Measurements from ENCODE around the gene GLCE.

Gene GLCE

DNA sequence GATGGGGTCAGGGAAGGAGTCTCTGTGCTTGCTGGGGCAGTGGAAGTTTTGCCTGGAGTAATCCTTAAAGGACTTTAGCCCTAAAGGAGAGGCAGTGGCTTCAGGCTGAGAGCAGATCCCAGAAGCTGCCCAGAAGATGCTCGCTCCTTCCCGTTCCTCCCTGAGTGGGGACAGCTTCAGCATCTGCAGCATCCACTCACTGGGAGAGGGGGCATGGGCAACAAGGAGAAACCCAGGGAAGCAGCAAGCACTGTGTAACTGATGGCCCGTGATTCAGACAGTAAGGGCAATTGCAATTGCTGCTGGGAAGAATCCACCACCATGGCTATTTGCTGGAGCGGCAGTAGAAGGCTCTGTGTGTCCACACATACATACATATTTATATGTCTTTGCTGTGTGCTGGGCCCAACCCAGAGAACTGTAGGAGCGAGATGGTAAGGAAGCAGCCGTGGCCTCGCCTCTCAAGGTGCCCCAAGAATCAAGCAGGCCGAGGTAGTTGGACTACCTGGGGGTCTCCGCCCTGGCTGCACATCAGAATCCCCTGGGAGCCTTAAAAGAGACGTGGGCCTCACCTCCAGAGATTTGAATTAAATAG, 132.5 kb downstream of the GLCE start:
- TF ChIP-seq TOX (CRISPR knock-in tag; IDR thresholded peaks at IDR 0.05; ENCODE audit: borderline replicate concordance) (no peak), SNAI2 (CRISPR knock-in tag; IDR thresholded peaks at IDR 0.05) (no peak), ZNF8 (CRISPR knock-in tag; IDR thresholded peaks at IDR 0.05) (no peak), ZFP3 (CRISPR knock-in tag; IDR thresholded peaks at IDR 0.05) (no peak), BACH2 (CRISPR knock-in tag; IDR thresholded peaks at IDR 0.05; ENCODE audit: borderline replicate concordance) (no peak), GLIS3 (CRISPR knock-in tag; IDR thresholded peaks at IDR 0.05) (no peak), ARNTL (CRISPR knock-in tag; IDR thresholded peaks at IDR 0.05; ENCODE audit: borderline replicate concordance, low read depth) (no peak), ZNF70 (CRISPR knock-in tag; IDR thresholded peaks at IDR 0.05) (no peak), PPARA (CRISPR knock-in tag; IDR thresholded peaks at IDR 0.05; ENCODE audit: borderline replicate concordance) (no peak), RARB (CRISPR knock-in tag; IDR thresholded peaks at IDR 0.05) (no peak)
- TF ChIP-seq, protein P1, sequence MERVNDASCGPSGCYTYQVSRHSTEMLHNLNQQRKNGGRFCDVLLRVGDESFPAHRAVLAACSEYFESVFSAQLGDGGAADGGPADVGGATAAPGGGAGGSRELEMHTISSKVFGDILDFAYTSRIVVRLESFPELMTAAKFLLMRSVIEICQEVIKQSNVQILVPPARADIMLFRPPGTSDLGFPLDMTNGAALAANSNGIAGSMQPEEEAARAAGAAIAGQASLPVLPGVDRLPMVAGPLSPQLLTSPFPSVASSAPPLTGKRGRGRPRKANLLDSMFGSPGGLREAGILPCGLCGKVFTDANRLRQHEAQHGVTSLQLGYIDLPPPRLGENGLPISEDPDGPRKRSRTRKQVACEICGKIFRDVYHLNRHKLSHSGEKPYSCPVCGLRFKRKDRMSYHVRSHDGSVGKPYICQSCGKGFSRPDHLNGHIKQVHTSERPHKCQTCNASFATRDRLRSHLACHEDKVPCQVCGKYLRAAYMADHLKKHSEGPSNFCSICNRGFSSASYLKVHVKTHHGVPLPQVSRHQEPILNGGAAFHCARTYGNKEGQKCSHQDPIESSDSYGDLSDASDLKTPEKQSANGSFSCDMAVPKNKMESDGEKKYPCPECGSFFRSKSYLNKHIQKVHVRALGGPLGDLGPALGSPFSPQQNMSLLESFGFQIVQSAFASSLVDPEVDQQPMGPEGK (CRISPR knock-in tag; IDR thresholded peaks at IDR 0.05; ENCODE audit: borderline replicate concordance): no peak
- TF ChIP-seq, protein P2, sequence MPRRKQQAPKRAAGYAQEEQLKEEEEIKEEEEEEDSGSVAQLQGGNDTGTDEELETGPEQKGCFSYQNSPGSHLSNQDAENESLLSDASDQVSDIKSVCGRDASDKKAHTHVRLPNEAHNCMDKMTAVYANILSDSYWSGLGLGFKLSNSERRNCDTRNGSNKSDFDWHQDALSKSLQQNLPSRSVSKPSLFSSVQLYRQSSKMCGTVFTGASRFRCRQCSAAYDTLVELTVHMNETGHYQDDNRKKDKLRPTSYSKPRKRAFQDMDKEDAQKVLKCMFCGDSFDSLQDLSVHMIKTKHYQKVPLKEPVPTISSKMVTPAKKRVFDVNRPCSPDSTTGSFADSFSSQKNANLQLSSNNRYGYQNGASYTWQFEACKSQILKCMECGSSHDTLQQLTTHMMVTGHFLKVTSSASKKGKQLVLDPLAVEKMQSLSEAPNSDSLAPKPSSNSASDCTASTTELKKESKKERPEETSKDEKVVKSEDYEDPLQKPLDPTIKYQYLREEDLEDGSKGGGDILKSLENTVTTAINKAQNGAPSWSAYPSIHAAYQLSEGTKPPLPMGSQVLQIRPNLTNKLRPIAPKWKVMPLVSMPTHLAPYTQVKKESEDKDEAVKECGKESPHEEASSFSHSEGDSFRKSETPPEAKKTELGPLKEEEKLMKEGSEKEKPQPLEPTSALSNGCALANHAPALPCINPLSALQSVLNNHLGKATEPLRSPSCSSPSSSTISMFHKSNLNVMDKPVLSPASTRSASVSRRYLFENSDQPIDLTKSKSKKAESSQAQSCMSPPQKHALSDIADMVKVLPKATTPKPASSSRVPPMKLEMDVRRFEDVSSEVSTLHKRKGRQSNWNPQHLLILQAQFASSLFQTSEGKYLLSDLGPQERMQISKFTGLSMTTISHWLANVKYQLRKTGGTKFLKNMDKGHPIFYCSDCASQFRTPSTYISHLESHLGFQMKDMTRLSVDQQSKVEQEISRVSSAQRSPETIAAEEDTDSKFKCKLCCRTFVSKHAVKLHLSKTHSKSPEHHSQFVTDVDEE (CRISPR knock-in tag; IDR thresholded peaks at IDR 0.05): no peak
- TF ChIP-seq, protein P3, sequence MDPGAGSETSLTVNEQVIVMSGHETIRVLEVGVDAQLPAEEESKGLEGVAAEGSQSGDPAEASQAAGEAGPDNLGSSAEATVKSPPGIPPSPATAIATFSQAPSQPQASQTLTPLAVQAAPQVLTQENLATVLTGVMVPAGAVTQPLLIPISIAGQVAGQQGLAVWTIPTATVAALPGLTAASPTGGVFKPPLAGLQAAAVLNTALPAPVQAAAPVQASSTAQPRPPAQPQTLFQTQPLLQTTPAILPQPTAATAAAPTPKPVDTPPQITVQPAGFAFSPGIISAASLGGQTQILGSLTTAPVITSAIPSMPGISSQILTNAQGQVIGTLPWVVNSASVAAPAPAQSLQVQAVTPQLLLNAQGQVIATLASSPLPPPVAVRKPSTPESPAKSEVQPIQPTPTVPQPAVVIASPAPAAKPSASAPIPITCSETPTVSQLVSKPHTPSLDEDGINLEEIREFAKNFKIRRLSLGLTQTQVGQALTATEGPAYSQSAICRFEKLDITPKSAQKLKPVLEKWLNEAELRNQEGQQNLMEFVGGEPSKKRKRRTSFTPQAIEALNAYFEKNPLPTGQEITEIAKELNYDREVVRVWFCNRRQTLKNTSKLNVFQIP (CRISPR knock-in tag; IDR thresholded peaks at IDR 0.05; ENCODE audit: borderline replicate concordance, low read depth): no peak
- TF ChIP-seq, protein P4, sequence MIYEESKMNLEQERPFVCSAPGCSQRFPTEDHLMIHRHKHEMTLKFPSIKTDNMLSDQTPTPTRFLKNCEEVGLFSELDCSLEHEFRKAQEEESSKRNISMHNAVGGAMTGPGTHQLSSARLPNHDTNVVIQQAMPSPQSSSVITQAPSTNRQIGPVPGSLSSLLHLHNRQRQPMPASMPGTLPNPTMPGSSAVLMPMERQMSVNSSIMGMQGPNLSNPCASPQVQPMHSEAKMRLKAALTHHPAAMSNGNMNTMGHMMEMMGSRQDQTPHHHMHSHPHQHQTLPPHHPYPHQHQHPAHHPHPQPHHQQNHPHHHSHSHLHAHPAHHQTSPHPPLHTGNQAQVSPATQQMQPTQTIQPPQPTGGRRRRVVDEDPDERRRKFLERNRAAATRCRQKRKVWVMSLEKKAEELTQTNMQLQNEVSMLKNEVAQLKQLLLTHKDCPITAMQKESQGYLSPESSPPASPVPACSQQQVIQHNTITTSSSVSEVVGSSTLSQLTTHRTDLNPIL (CRISPR knock-in tag; IDR thresholded peaks at IDR 0.05; ENCODE audit: low read depth): no peak
- no peak for ATAC-seq

DNA sequence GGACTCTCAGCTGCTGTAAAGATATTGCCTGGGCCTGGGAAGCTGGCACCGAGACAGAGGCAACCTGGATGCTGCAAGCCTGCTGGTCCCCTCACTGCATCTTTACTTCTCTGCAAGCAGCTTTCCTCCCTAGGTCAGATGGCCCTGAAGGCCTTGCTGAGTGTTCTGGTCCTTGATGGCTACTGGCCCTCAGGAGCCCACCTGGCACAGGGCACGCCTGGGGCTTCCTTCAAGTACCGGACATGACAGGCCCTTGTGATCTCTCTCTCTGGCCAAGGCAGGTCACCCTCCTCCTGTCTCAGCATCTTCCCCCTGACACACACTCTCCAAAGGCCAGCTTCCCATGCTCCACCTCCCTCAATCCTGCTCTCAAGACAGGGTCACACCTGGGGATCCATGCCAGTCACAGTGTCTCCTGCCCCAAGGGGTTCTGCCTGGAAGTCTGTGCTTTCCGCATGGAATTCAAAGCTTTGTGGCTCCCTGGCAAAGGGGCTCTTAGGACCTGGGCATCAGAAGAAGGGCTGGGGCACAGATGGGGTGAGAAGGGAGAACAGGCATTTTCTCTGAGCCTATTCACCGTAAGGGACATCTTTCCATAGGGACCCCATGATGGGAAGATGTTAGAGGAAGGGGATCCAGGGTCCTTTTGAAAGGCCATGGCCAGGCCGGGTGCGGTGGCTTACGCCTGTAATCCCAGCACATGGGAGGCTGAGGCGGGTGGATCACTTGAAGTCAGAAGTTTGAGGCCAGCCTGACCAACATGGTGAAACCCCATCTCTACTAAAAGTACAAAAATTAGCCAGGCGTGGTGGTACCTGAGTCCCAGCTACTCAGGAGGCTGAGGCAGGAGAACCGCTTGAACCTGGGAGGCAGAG, 133.5 kb downstream of the GLCE start:
- TF ChIP-seq ZFP30 (CRISPR knock-in tag; IDR thresholded peaks at IDR 0.05) (no peak), ISL1 (CRISPR knock-in tag; IDR thresholded peaks at IDR 0.05) (no peak), ZC3H10 (CRISPR knock-in tag; IDR thresholded peaks at IDR 0.05) (no peak), BACH2 (CRISPR knock-in tag; IDR thresholded peaks at IDR 0.05; ENCODE audit: borderline replicate concordance) (no peak), TCF4 (CRISPR knock-in tag; IDR thresholded peaks at IDR 0.05; ENCODE audit: borderline replicate concordance) (no peak), OSR1 (CRISPR knock-in tag; IDR thresholded peaks at IDR 0.05) (no peak), ESRRG (CRISPR knock-in tag; IDR thresholded peaks at IDR 0.05) (no peak), ARNTL (CRISPR knock-in tag; IDR thresholded peaks at IDR 0.05; ENCODE audit: borderline replicate concordance, low read depth) (no peak)
- TF ChIP-seq, protein P3 (CRISPR knock-in tag; IDR thresholded peaks at IDR 0.05; ENCODE audit: borderline replicate concordance, low read depth): no peak
- TF ChIP-seq, protein P2 (CRISPR knock-in tag; IDR thresholded peaks at IDR 0.05): no peak
- TF ChIP-seq, protein P4 (CRISPR knock-in tag; IDR thresholded peaks at IDR 0.05; ENCODE audit: low read depth): no peak
- ATAC-seq: no peak

All from SK-N-SH treated with all-trans-retinoic acid at 6 μM for 48 hours (cell line).